COLO668 (cell line): ENCODE results near the gene HNRNPH3.

Experiments
- DNase-seq: peaks from one replicate; lab custom pipeline; 2025; ENCODE audit not compliant: unreplicated experiment; lab: John Stamatoyannopoulos, UW

HNRNPH3 gene

GRCh38 chr10:68371604-68372003, 39.7 kb downstream of the HNRNPH3 start:
- DNase-seq: no peak

- DNase-seq: no peak
Observed at GRCh38 chr10:68385740-68386139, 53.9 kb downstream of the HNRNPH3 start.
